Activated naive CD4-positive, alpha-beta T cell treated with anti-CD3 and anti-CD28 coated beads for 36 hours (primary cell): ENCODE data around the gene SPPL2B. TPM values are rescaled to one million over a fixed set of nuclear protein-coding genes. Genes with fewer than 3 reads are reported as not detected.

Experiments
- CTCF ChIA-PET: fragments of 350-600 bp; sonication (Branson Sonifier 250); formaldehyde crosslinking; loops from one replicate; lab custom pipeline; 2021; ENCODE audit warnings: antibody characterized with exemption; lab: Charles Lee
- DNase-seq: peaks from one replicate; pipeline ENCODE4 v3.0.0-alpha.2; 2020
- H3K27ac Mint-ChIP-seq: one replicate; pipeline ENCODE4 v1.8.0; 2021; ENCODE audit warnings: mild to moderate bottlenecking, mixed read lengths
- H3K27me3 Mint-ChIP-seq: one replicate; pipeline ENCODE4 v1.8.0; 2021; ENCODE audit warnings: low read depth, mixed read lengths
- H3K36me3 Mint-ChIP-seq: one replicate; pipeline ENCODE4 v1.8.0; 2021; ENCODE audit warnings: low read depth, mixed read lengths
- H3K4me1 Mint-ChIP-seq: one replicate; pipeline ENCODE4 v1.8.0; 2021; ENCODE audit warnings: low read depth, mixed read lengths
- H3K4me3 Mint-ChIP-seq: one replicate; pipeline ENCODE4 v1.8.0; 2021; ENCODE audit warnings: mild to moderate bottlenecking, moderate library complexity, mixed read lengths
- H3K9me3 Mint-ChIP-seq: one replicate; pipeline ENCODE4 v1.8.0; 2021; ENCODE audit warnings: mixed read lengths
- intact Hi-C: fragments of 100-400 bp; cut with micrococcal nuclease; formaldehyde crosslinking; loops from one replicate; pipeline ENCODE4 v1.15.1; 2023
- total RNA-seq, 2 experiments: library from RNA; stranded (reverse); gene quantifications; one replicate each; pipeline ENCODE4 v1.2.3, GENCODE V29; 2021

Gene SPPL2B
- total RNA-seq, 2 experiments from 2014 or later, result 56.8 to 59.6 TPM

DNA sequence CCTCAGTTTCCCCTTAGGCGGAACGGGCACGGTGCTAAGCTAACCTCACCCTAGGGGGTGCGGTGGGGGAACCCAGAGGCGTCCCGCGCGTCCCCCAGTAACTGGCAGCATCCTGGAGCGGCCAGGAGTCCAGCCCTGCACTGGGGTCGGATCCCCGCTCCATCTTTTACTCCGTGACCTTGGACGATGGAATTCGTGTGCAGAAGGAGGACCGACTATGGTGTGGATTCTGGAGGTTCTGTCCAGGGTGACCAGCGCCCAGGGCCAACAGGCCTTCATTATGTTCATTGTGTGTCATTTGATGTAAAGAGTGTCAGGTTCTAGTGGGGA lies 630 bp downstream of the SPPL2B start:
- no peak for DNase-seq
- no peaks in the 10 kb centered on the region for H3K9me3 Mint-ChIP-seq
- H3K27me3 Mint-ChIP-seq, result no peaks in the 10 kb centered on the region
- H3K27ac Mint-ChIP-seq, result peak overlapping the region; percentile 69
- CTCF ChIA-PET, result no interaction called here
- peaks cover 25% of the 10 kb centered on the region for H3K36me3 Mint-ChIP-seq
- intact Hi-C loops, result loop anchor here (5.0 kb wide), 3 partner anchors 42 to 177 kb away; partner anchors contain the start of gene AP3D1
- H3K4me3 Mint-ChIP-seq, result peak overlapping the region; percentile 87
- peaks cover 76% of the 10 kb centered on the region for H3K4me1 Mint-ChIP-seq

DNA sequence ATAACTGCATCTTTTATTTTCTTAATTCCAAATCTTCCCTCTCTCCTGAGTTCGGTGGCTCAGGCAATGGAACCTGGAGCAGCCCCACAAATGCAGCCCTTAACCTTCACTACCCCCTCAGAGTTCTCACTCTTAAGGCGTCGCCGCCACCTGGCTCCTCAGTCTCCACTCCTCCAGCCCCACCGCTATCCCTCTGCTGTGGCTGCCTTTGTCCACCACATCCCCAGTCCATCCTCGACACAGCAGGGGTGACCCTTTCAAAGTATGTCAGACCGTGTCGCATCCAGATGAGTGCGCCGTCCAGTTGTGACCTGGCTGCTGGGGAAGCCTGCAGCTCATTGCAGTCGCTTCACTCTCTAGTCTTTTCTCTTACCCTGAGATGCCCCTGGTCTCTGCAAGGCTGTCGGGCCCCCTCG lies 1.0 kb downstream of the SPPL2B start:
- Mint-ChIP-seq H3K36me3 (peaks cover 23% of the 10 kb centered on the region), H3K27me3 (no peaks in the 10 kb centered on the region), H3K4me3 (peak overlapping the region; percentile 87), H3K4me1 (peaks cover 76% of the 10 kb centered on the region), H3K9me3 (no peaks in the 10 kb centered on the region), H3K27ac (peak overlapping the region; percentile 69)
- intact Hi-C loops, result loop anchor here (5.0 kb wide), 3 partner anchors 42 to 177 kb away; partner anchors contain the start of gene AP3D1
- CTCF ChIA-PET, result interaction anchor here (0.7 kb wide), 1 partner anchor 38 kb away, joined by 3 read pairs; no protein-coding TSS in a partner anchor
- no peak for DNase-seq

DNA sequence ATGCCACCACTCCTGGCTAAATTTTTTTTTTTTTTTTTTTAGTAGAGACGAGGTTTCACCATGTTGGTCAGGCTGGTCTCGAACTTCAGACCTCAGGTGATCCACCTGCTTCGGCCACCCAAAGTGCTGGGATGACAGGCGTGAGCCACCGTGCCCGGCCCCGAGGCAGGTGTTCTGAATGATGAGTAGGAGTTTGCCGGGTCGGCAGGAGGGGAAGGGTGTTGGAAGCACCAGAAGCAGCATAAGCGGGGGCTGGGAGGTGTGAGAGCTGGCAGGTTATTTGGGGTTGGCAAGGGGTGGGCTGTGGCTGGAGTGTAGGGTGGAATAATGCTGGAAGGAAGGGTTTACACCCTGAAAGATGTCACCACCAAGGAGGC lies 1.8 kb downstream of the SPPL2B start:
- Mint-ChIP-seq H3K27ac (peak overlapping the region; percentile 58), H3K4me1 (peaks cover 68% of the 10 kb centered on the region), H3K36me3 (peaks cover 23% of the 10 kb centered on the region), H3K9me3 (no peaks in the 10 kb centered on the region), H3K27me3 (no peaks in the 10 kb centered on the region), H3K4me3 (peak overlapping the region; percentile 52)
- CTCF ChIA-PET, result interaction anchor here (0.7 kb wide), 1 partner anchor 39 kb away, joined by 3 read pairs; no protein-coding TSS in a partner anchor
- no peak for DNase-seq
- intact Hi-C loops, result no loop called here

DNA sequence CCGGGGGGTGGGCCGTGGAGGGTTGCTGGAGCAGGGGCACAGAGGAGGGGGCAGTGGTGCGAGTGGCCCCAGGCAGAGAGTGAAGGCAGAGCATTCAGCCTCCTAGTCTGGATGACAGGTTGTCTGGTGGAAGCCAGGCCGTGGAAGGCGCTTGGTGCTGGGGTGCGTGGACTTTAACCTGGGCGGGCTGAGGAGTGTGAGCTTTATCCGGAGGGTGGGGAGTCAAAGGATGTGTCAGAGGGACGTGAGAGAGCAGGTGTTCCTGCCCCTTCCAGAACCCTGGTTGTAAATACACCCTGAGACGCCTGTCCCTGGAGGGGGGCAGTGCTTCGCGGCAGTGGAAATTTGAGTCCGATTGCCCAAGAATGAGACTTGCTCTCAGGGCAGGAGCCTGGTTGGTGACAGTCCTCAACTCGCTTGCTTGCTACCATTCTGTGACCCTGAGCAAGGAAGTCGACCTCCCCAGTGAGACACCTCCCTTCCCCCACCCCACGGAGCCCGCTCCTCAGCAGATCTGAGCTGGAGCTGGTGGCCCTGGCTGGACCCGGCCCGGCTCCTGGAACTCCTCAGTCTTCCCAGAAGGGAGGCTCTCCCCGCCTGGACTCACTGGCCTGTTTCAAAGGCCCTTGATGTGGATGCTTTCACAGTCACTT lies 2.3 kb downstream of the SPPL2B start:
- H3K4me1 Mint-ChIP-seq, result peaks cover 65% of the 10 kb centered on the region

DNA sequence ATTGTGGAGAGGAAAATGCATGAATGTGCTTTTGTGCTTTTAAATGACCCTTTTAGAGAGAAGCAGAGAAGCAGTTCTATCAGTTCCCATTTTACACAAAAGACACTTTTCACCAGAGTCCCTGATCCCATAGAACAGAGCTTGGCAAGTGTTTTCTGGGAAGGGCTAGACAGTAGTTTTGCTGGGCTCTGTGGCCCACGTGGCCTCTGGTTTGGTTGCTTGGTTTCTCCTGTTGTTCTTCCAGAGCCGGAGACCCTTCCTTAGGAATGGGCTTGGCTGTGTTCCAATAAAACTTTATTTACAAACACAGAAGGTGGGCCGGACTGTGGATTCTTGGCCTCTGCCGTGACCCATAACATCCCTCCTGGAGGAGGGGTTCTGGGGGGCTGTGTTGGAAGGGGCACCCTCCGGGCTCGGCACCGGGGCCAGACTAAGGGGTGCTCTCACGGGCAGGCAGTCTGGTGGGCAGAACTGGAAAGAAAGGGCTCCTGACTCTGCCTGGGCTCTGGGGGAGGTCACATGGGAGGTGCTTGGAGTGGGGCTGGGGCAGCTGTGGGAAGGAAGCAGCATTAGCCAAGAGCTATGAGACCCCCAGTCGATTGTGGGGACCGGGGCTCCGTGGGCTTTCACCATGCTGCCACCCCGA lies 3.2 kb downstream of the SPPL2B start:
- Mint-ChIP-seq H3K9me3 (peaks cover 7% of the 10 kb centered on the region), H3K27me3 (no peaks in the 10 kb centered on the region), H3K36me3 (peaks cover 17% of the 10 kb centered on the region), H3K27ac (peak overlapping the region; percentile 82), H3K4me3 (peak overlapping the region; percentile 8), H3K4me1 (peaks cover 60% of the 10 kb centered on the region)
- DNase-seq, result no peak
- CTCF ChIA-PET, result interaction anchor here (0.6 to 1.1 kb wide), 3 partner anchors 59 to 306 kb away, joined by 3 to 7 read pairs (median 6); no protein-coding TSS in a partner anchor
- intact Hi-C loops, result no loop called here

More for the DNA sequence above, 2.3 kb downstream of the SPPL2B start:
- Mint-ChIP-seq H3K27ac (peak overlapping the region; percentile 58), H3K9me3 (peaks cover 2% of the 10 kb centered on the region), H3K4me3 (peak overlapping the region; percentile 52), H3K27me3 (no peaks in the 10 kb centered on the region), H3K36me3 (peaks cover 21% of the 10 kb centered on the region)
- CTCF ChIA-PET, result interaction anchor here (0.6 kb wide), 1 partner anchor 281 kb away, joined by 3 read pairs; no protein-coding TSS in a partner anchor
- intact Hi-C loops, result no loop called here
- DNase-seq, result no peak

DNA sequence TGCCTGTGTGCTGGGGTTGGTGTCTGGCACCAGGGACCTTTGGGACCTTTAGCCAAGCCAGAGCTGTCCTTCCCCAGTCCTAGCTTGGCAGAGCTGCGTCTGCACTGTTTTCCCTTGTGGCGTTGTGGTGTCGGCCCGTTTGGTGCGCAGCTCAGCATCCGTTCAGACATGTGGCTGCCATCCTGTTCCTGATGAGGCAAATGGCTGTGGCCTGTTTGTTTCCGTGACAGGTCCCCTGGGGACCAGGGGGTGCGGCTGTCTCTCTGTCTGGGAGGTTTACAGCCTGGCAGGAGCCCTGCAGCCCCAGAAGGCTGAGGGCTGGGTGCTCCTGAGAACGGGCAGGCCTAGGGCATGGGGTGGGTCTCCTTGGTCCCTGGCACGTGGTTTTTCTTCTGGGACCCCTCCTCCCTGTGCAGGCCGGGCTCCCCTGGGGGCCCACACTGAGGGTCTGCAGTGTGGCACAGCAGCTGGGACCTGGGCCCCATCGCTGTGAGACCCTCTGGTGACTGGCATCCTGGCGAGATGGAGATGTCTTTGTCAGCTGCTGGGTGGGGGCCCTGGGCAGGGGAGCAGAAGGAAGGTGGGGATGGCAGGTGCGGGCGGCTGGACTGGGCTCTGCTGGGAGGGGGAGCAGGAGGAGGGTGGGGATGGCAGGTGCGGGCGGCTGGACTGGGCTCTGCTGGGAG lies 4.0 kb downstream of the SPPL2B start:
- Mint-ChIP-seq H3K27ac (peak overlapping the region; percentile 82), H3K27me3 (no peaks in the 10 kb centered on the region), H3K4me3 (peak overlapping the region; percentile 34), H3K4me1 (peaks cover 52% of the 10 kb centered on the region), H3K36me3 (peaks cover 15% of the 10 kb centered on the region), H3K9me3 (peaks cover 7% of the 10 kb centered on the region)
- DNase-seq, result peak; percentile 75
- CTCF ChIA-PET, result interaction anchor here (1.0 to 1.1 kb wide), 2 partner anchors 58 to 305 kb away, joined by 6 to 7 read pairs; no protein-coding TSS in a partner anchor
- intact Hi-C loops, result no loop called here

DNA sequence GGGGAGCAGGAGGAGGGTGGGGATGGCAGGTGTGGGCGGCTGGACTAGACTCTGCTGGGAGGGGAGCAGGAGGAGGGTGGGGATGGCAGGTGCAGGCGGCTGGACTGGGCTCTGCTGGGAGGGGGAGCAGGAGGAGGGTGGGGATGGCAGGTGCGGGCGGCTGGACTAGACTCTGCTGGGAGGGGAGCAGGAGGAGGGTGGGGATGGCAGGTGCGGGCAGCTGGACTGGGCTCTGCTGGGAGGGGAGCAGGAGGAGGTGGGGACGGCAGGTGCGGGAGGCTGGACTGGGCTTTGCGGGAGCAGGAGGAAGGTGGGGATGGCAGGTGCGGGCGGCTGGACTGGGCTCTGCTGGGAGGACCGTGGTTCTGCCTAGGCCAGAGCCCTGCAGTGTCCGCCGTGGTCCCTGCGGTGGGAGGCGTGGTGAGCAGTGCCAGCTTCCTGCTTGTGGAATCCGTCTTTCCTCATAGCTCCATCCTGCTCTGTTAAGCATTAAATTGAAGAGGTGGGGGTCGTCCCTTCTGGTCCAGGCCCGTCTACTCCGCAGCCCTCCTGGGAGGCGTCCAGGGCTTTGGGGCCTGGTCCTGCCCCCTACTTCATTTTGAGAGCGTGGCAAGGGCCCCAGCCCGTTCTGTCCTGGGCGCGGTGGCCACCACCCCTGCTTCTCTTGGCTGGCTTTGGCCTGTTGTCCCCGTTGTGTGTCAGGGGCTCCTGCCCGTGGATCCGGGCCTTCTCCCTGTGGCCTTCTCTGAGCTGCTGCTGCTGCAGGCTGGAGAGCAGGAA lies 4.7 kb downstream of the SPPL2B start:
- Mint-ChIP-seq H3K27ac (no peak overlapping the region), H3K4me3 (peak overlapping the region; percentile 9), H3K9me3 (peaks cover 7% of the 10 kb centered on the region), H3K27me3 (no peaks in the 10 kb centered on the region), H3K36me3 (peaks cover 10% of the 10 kb centered on the region), H3K4me1 (peaks cover 49% of the 10 kb centered on the region)
- no peak for DNase-seq
- intact Hi-C loops, result no loop called here
- CTCF ChIA-PET, result no interaction called here

DNA sequence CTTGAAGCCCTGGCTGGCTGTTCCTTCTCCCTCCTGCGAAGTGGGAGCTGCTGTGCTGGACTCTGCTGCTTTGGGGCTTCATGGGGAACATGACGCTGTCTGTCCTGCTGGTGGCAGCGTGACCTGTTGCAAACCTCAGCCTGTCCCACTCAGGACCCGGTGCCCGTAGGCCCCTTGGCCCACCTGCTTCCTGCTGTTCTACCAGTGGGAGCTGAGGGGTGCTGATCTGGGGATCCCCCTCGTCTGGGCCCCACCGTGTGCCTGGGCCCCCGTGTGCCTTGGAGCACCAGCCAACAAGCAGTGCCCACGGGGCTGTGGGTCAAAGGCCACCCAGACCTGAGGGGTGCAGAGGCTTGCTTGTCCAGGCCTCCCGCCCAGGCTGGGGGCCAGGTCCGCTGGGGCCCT lies 5.3 kb downstream of the SPPL2B start:
- Mint-ChIP-seq H3K36me3 (peaks cover 8% of the 10 kb centered on the region), H3K4me1 (peaks cover 49% of the 10 kb centered on the region), H3K27me3 (no peaks in the 10 kb centered on the region), H3K27ac (no peak overlapping the region), H3K9me3 (peaks cover 7% of the 10 kb centered on the region), H3K4me3 (peak overlapping the region; percentile 9)
- CTCF ChIA-PET, result no interaction called here
- intact Hi-C loops, result no loop called here
- DNase-seq, result no peak

DNA sequence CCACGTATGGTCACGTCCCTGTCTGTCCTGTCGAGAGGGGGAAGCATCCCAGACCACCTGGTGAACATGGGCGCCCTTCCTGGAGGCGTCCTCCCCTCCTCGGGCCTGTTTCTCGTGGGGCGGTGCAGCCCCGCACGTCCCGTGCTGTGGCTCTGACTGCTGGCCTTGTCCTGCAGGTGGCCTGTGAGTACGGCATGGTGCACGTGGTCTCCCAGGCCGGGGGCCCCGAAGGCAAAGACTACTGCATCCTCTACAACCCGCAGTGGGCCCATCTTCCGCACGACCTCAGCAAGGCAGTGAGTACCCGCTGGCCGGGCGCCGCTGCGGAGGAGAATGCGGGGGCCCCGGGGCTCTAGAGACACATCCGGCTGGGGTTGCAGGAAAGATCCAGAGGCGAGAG lies 5.9 kb downstream of the SPPL2B start:
- CTCF ChIA-PET, result no interaction called here
- peaks cover 45% of the 10 kb centered on the region for H3K4me1 Mint-ChIP-seq
- H3K27me3 Mint-ChIP-seq, result no peaks in the 10 kb centered on the region
- no peak overlapping the region for H3K4me3 Mint-ChIP-seq
- H3K9me3 Mint-ChIP-seq, result peaks cover 7% of the 10 kb centered on the region
- no peak overlapping the region for H3K27ac Mint-ChIP-seq
- no peak for DNase-seq
- intact Hi-C loops, result no loop called here
- H3K36me3 Mint-ChIP-seq, result peaks cover 7% of the 10 kb centered on the region

DNA sequence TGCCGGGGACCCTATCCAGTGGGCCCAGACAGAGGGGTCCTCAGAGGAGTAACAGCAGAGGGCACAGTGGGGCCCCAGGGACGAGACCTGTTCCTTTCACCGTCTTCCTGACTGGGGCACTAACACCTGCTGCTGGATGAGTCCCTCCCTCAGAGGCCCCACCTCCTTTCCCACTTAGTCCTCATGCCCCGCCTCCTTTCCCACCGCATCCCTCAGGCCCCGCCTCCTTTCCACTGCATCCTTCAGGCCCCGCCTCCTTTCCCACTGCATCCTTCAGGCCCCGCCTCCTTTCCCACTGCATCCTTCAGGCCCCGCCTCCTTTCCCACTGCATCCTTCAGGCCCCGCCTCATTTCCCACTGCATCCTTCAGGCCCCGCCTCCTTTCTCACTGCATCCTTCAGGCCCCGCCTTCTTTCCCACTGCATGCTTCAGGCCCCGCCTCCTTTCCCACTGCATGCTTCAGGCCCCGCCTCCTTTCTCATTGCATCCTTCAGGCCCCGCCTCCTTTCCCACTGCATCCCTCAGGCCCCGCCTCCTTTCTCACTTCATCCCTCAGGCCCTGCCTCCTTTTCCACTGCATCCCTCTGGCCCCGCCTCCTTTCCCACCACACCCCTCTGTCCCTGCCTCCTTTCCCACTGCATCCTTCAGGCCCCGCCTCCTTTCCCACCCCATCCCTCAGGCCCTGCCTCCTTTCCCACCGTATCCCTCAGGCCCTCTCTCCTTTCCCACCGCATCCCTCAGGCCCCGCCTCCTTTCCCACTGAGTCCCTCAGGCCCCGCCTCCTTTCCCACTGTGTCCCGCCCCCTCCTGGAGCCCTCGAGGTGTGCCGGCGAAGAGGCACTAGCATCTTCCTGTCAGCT lies 6.7 kb downstream of the SPPL2B start:
- peak; percentile 30 for DNase-seq

DNA sequence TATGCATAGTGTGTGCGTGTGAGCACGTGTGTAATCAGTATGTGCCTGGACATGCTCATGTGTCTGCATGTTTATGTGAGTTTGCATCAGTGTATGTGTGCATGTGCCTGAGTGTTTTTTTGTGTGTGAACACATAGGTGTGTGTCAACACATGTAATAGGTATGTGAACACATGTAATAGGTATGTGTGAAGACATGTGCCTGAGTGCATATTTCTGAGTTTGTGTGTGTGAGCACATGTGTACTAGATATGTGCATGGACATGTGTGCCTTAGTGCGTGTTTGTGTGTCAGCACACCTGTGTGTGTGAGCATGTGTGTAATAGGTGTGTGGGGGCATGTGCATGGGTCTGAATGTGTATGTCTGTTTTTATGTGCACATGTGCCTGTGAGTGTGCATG lies 7.4 kb downstream of the SPPL2B start:
- H3K27me3 Mint-ChIP-seq, result no peaks in the 10 kb centered on the region
- CTCF ChIA-PET, result no interaction called here
- intact Hi-C loops, result no loop called here
- H3K36me3 Mint-ChIP-seq, result peaks cover 5% of the 10 kb centered on the region
- peaks cover 7% of the 10 kb centered on the region for H3K9me3 Mint-ChIP-seq
- no peak for DNase-seq
- peak overlapping the region; percentile 18 for H3K27ac Mint-ChIP-seq
- H3K4me3 Mint-ChIP-seq, result no peak overlapping the region
- peaks cover 33% of the 10 kb centered on the region for H3K4me1 Mint-ChIP-seq

More for the DNA sequence above, 6.7 kb downstream of the SPPL2B start:
- Mint-ChIP-seq H3K36me3 (peaks cover 5% of the 10 kb centered on the region), H3K4me3 (no peak overlapping the region), H3K27me3 (no peaks in the 10 kb centered on the region), H3K4me1 (peaks cover 39% of the 10 kb centered on the region), H3K9me3 (peaks cover 7% of the 10 kb centered on the region), H3K27ac (peak overlapping the region; percentile 18)
- CTCF ChIA-PET, result no interaction called here
- intact Hi-C loops, result no loop called here
